Neural progenitor cell (in vitro differentiated cells): ENCODE measurements around the gene OR2J2.

Experiments used
- CTCF ChIP-seq: fragments of 200-600 bp; sonication (generic); IDR thresholded peaks from 2 replicates; pipeline ENCODE4 v1.5.1; 2017; ENCODE audit warnings: antibody characterized with exemption, mild to moderate bottlenecking
- EZH2 ChIP-seq: fragments of 200-600 bp; sonication (generic); IDR thresholded peaks from 2 replicates; pipeline ENCODE4 v1.6.1; 2017; ENCODE audit warnings: antibody characterized with exemption, mild to moderate bottlenecking, moderate library complexity

- TF ChIP-seq CTCF = peak; percentile 3
- no peak for TF ChIP-seq EZH2
Observed at GRCh38 chr6:29142309-29142708, 28.4 kb upstream of the OR2J2 start.
